ENCODE results near the gene SPTLC1.

The SPTLC1 gene

GRCh38 chr9:91994422-91994821 is 120.8 kb downstream of the SPTLC1 start:
- H3K4me2 ChIP-seq (ENCODE audit: low read length) = no peak overlapping the region
- TF ChIP-seq CTCF (IDR thresholded peaks at IDR 0.05; ENCODE audit: low read depth, low read length) (no peak), EZH2phosphoT487 (IDR thresholded peaks at IDR 0.05; ENCODE audit: low read depth) (no peak)
- no peak overlapping the region for H3K4me3 ChIP-seq (ENCODE audit: low read length)
- no peaks in the 10 kb centered on the region for H3K79me2 ChIP-seq (ENCODE audit: low read length)
- no peak overlapping the region for H2AFZ ChIP-seq (ENCODE audit: low read depth, low read length)
- no peaks in the 10 kb centered on the region for H3K4me1 ChIP-seq (ENCODE audit: low read length)
- H4K20me1 ChIP-seq (ENCODE audit: insufficient read depth, low read length) = no peaks in the 10 kb centered on the region
- no peaks in the 10 kb centered on the region for H3K36me3 ChIP-seq (replicated peaks; ENCODE audit: low read depth, low read length)
- peaks cover 17% of the 10 kb centered on the region; the same call in 1 of the 2 replicates for H3K27me3 ChIP-seq (ENCODE audit: low read depth, low read length)
- H3K9me3 ChIP-seq (ENCODE audit: insufficient read depth, low read length) = no peaks in the 10 kb centered on the region
- no peak overlapping the region for H3K27ac ChIP-seq (ENCODE audit: low read length)
- no peak overlapping the region for H3K9ac ChIP-seq (ENCODE audit: low read length)

GRCh38 chr9:91992461-91993041 is 122.7 kb downstream of the SPTLC1 start:
- Histone ChIP-seq H3K27me3 (ENCODE audit: low read depth, low read length) (0 out of 2 replicates have a peak, but pooled peaks cover 8% of the 10 kb centered on the region), H2AFZ (ENCODE audit: low read depth, low read length) (no peak overlapping the region), H3K4me1 (ENCODE audit: low read length) (no peaks in the 10 kb centered on the region), H3K4me3 (ENCODE audit: low read length) (no peak overlapping the region), H3K9ac (ENCODE audit: low read length) (no peak overlapping the region), H3K27ac (ENCODE audit: low read length) (no peak overlapping the region), H3K9me3 (ENCODE audit: insufficient read depth, low read length) (no peaks in the 10 kb centered on the region), H3K36me3 (replicated peaks; ENCODE audit: low read depth, low read length) (no peaks in the 10 kb centered on the region), H4K20me1 (ENCODE audit: insufficient read depth, low read length) (no peaks in the 10 kb centered on the region), H3K4me2 (ENCODE audit: low read length) (no peak overlapping the region), H3K79me2 (ENCODE audit: low read length) (no peaks in the 10 kb centered on the region)
- TF ChIP-seq EZH2phosphoT487 (IDR thresholded peaks at IDR 0.05; ENCODE audit: low read depth) (no peak), CTCF (IDR thresholded peaks at IDR 0.05; ENCODE audit: low read depth, low read length) (no peak)

- H3K27ac ChIP-seq (ENCODE audit: low read length) = no peak overlapping the region
- no peaks in the 10 kb centered on the region for H3K9me3 ChIP-seq (ENCODE audit: insufficient read depth, low read length)
- 0 out of 2 replicates have a peak, but pooled peaks cover 8% of the 10 kb centered on the region for H3K27me3 ChIP-seq (ENCODE audit: low read depth, low read length)
- no peak overlapping the region for H3K4me3 ChIP-seq (ENCODE audit: low read length)
- no peak overlapping the region for H2AFZ ChIP-seq (ENCODE audit: low read depth, low read length)
- H3K36me3 ChIP-seq (replicated peaks; ENCODE audit: low read depth, low read length) = no peaks in the 10 kb centered on the region
- no peaks in the 10 kb centered on the region for H3K4me1 ChIP-seq (ENCODE audit: low read length)
- H3K4me2 ChIP-seq (ENCODE audit: low read length) = no peak overlapping the region
- H4K20me1 ChIP-seq (ENCODE audit: insufficient read depth, low read length) = no peaks in the 10 kb centered on the region
- TF ChIP-seq CTCF (IDR thresholded peaks at IDR 0.05; ENCODE audit: low read depth, low read length) (no peak), EZH2phosphoT487 (IDR thresholded peaks at IDR 0.05; ENCODE audit: low read depth) (no peak)
- no peak overlapping the region for H3K9ac ChIP-seq (ENCODE audit: low read length)
- no peaks in the 10 kb centered on the region for H3K79me2 ChIP-seq (ENCODE audit: low read length)
These were observed 123.4 kb downstream of the SPTLC1 start for GRCh38 chr9:91991721-91992341.

- Histone ChIP-seq H2AFZ (ENCODE audit: low read depth, low read length) (no peak overlapping the region), H3K4me1 (ENCODE audit: low read length) (no peaks in the 10 kb centered on the region), H3K9me3 (ENCODE audit: insufficient read depth, low read length) (no peaks in the 10 kb centered on the region), H3K27ac (ENCODE audit: low read length) (no peak overlapping the region), H3K79me2 (ENCODE audit: low read length) (no peaks in the 10 kb centered on the region), H4K20me1 (ENCODE audit: insufficient read depth, low read length) (no peaks in the 10 kb centered on the region), H3K36me3 (replicated peaks; ENCODE audit: low read depth, low read length) (no peaks in the 10 kb centered on the region), H3K4me2 (ENCODE audit: low read length) (no peak overlapping the region), H3K9ac (ENCODE audit: low read length) (no peak overlapping the region), H3K27me3 (ENCODE audit: low read depth, low read length) (no peaks in the 10 kb centered on the region), H3K4me3 (ENCODE audit: low read length) (no peak overlapping the region)
- TF ChIP-seq EZH2phosphoT487 (IDR thresholded peaks at IDR 0.05; ENCODE audit: low read depth) (no peak), CTCF (IDR thresholded peaks at IDR 0.05; ENCODE audit: low read depth, low read length) (no peak)
These were observed 129.0 kb downstream of the SPTLC1 start for GRCh38 chr9:91986248-91986647.

Data from OCI-LY3 (cell line).